Central memory CD8-positive, alpha-beta T cell (primary cell): ENCODE measurements around the gene IQGAP3.
"Not testable (repeated sequence)": the region's sequence is repeated elsewhere in the genome, so short reads cannot be mapped to it uniquely, and the experiment has no call there.

ENCODE experiments used
- ATAC-seq: fragments of 150-1000 bp; cut with Tn5 transposase; replicated peaks from 2 replicates; pipeline ENCODE4 v1.10.0; 2022; ENCODE audit warnings: mild to moderate bottlenecking, moderate FRiP score, moderate number of reproducible peaks; ENCODE audit not compliant: poor library complexity, severe bottlenecking; ENCODE audit errors: extremely low read depth
- DNase-seq, 2 donors: peaks; one replicate each; pipeline ENCODE4 v3.0.0; 2021; ENCODE audit warnings: low spot score in 2 of 2
- H3K27ac Mint-ChIP-seq: one replicate; pipeline ENCODE4 v1.8.0; 2022; ENCODE audit warnings: low read depth, mild to moderate bottlenecking, moderate library complexity, mixed read lengths
- H3K27me3 Mint-ChIP-seq: one replicate; pipeline ENCODE4 v1.8.0; 2022; ENCODE audit warnings: mixed read lengths
- H3K36me3 Mint-ChIP-seq: one replicate; pipeline ENCODE4 v1.8.0; 2022; ENCODE audit warnings: mild to moderate bottlenecking, moderate library complexity, mixed read lengths; ENCODE audit not compliant: insufficient read depth
- H3K4me1 Mint-ChIP-seq: one replicate; pipeline ENCODE4 v1.8.0; 2022; ENCODE audit warnings: mixed read lengths
- H3K4me3 Mint-ChIP-seq: one replicate; pipeline ENCODE4 v1.8.0; 2022; ENCODE audit warnings: mild to moderate bottlenecking, moderate library complexity, mixed read lengths
- H3K9me3 Mint-ChIP-seq: one replicate; pipeline ENCODE4 v1.8.0; 2022; ENCODE audit warnings: mixed read lengths

The IQGAP3 gene

GRCh38 chr1:156591181-156591431 is 18.7 kb upstream of the IQGAP3 start:
- H3K27me3 Mint-ChIP-seq, result no peaks in the 10 kb centered on the region
- H3K4me3 Mint-ChIP-seq, result peak overlapping the region; percentile 76
- H3K4me1 Mint-ChIP-seq, result peaks cover 23% of the 10 kb centered on the region
- ATAC-seq (peak; percentile 35), DNase-seq (no peak)
- H3K36me3 Mint-ChIP-seq, result peaks cover 14% of the 10 kb centered on the region
- H3K9me3 Mint-ChIP-seq, result no peaks in the 10 kb centered on the region
- peak overlapping the region; percentile 67 for H3K27ac Mint-ChIP-seq

DNA sequence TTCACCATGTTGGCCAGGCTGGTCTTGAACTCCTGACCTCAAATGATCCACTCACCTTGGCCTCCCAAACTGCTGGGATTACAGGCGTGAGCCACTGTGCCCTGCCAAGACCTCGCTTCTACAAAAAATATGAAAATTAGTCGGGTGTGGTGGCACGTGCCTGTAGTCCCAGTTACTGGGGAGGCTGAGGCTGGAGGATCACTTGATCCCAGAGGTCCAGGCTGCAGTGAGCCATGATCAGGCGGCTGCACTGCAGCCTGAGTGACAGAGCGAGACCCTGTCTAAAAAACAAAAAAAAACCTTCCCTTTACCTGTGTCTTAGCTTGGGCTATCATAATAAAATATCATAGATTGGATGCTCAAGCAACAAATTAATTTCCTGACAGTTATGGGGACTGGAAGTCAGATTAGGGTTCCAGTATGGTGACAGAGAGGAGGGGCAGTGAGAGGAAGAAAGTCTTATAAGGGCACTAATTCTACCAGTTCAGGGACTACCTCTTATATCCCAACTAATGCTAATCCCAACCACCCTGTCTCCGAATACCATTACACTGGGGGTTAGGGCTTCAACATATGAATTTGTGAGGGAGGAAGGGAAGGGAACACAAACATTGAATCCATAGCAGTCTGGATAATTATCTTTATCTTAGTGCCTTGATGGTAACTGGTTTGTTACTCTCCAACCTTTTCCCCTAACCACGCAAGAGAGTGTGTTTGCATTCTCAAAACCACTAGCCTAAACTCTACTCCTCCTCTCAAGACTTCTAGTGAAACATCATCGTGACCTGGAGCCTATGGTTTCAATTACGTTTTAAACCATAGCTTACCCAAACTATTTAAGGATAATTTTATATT is 18.2 kb upstream of the IQGAP3 start:
- Mint-ChIP-seq H3K4me1 (peaks cover 25% of the 10 kb centered on the region), H3K9me3 (no peaks in the 10 kb centered on the region), H3K4me3 (peak overlapping the region; percentile 76), H3K36me3 (peaks cover 12% of the 10 kb centered on the region), H3K27ac (peak overlapping the region; percentile 67), H3K27me3 (no peaks in the 10 kb centered on the region)
- no peak for DNase-seq
- ATAC-seq, result no peak

DNA sequence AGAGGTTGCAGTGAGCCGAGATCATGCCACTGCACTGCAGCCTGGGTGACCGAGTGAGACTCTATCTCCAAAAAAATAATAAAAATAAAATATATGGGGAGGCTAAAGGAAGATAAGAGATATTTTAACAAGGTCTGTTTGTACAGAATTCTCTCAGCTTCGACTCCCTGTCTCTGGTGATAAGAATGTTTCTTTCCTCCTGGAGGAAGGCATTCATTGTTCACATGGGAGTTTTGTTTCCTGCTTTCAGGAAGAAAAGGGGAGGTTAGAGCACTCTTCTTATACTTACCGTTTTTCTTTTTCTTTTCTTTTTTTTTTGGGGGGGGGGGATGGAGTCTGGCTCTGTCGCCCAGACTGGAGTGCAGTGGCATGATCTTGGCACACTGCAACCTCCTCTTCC is 17.2 kb upstream of the IQGAP3 start:
- Mint-ChIP-seq H3K36me3 (peaks cover 8% of the 10 kb centered on the region), H3K9me3 (no peaks in the 10 kb centered on the region), H3K4me1 (peaks cover 22% of the 10 kb centered on the region), H3K27ac (no peak overlapping the region), H3K4me3 (no peak overlapping the region), H3K27me3 (no peaks in the 10 kb centered on the region)
- DNase-seq, result no peak
- ATAC-seq, result no peak

GRCh38 chr1:156587927-156588326 is 15.6 kb upstream of the IQGAP3 start:
- H3K27me3 Mint-ChIP-seq, H3K4me3 Mint-ChIP-seq, H3K9me3 Mint-ChIP-seq, DNase-seq, ATAC-seq, H3K36me3 Mint-ChIP-seq, H3K27ac Mint-ChIP-seq: not testable (repeated sequence)
- H3K4me1 Mint-ChIP-seq, result peaks cover 30% of the 10 kb centered on the region

- no peaks in the 10 kb centered on the region for H3K27me3 Mint-ChIP-seq
- H3K27ac Mint-ChIP-seq, result no peak overlapping the region
- DNase-seq, result no peak
- H3K4me3 Mint-ChIP-seq, result no peak overlapping the region
- H3K4me1 Mint-ChIP-seq, result peaks cover 34% of the 10 kb centered on the region
- no peak for ATAC-seq
- H3K36me3 Mint-ChIP-seq, result peaks cover 4% of the 10 kb centered on the region
- H3K9me3 Mint-ChIP-seq, result no peaks in the 10 kb centered on the region
Observed at GRCh38 chr1:156586892-156587477, 14.6 kb upstream of the IQGAP3 start.

DNA sequence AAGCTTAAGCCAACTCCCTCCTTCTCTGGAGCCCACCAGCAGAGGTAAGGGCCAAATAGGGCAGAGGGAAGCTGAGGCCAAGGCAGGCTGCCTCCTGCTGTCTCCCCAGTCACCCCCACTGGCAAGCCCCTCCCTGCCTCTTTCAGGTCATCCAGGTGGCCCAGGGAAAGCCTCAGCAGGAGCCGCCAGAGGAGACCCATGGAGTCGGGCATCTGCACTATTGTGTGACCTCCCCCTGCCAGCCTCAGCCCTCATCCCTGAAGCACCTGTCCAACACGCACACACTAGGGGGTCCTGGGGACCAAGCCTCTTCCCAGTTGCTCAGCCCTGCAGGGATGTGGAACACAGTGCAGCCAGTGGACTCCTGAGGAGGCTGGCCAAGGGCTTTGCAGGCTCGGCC is 14.0 kb upstream of the IQGAP3 start:
- Mint-ChIP-seq H3K4me1 (peaks cover 37% of the 10 kb centered on the region), H3K27ac (no peak overlapping the region), H3K36me3 (peaks cover 6% of the 10 kb centered on the region), H3K27me3 (no peaks in the 10 kb centered on the region), H3K9me3 (no peaks in the 10 kb centered on the region), H3K4me3 (no peak overlapping the region)
- ATAC-seq (no peak), DNase-seq (no peak)

- Mint-ChIP-seq H3K27me3 (no peaks in the 10 kb centered on the region), H3K9me3 (no peaks in the 10 kb centered on the region), H3K27ac (no peak overlapping the region), H3K4me3 (no peak overlapping the region), H3K36me3 (peaks cover 6% of the 10 kb centered on the region), H3K4me1 (peaks cover 35% of the 10 kb centered on the region)
- DNase-seq, result no peak
- no peak for ATAC-seq
Observed at GRCh38 chr1:156584813-156585212, 12.4 kb upstream of the IQGAP3 start.

DNA sequence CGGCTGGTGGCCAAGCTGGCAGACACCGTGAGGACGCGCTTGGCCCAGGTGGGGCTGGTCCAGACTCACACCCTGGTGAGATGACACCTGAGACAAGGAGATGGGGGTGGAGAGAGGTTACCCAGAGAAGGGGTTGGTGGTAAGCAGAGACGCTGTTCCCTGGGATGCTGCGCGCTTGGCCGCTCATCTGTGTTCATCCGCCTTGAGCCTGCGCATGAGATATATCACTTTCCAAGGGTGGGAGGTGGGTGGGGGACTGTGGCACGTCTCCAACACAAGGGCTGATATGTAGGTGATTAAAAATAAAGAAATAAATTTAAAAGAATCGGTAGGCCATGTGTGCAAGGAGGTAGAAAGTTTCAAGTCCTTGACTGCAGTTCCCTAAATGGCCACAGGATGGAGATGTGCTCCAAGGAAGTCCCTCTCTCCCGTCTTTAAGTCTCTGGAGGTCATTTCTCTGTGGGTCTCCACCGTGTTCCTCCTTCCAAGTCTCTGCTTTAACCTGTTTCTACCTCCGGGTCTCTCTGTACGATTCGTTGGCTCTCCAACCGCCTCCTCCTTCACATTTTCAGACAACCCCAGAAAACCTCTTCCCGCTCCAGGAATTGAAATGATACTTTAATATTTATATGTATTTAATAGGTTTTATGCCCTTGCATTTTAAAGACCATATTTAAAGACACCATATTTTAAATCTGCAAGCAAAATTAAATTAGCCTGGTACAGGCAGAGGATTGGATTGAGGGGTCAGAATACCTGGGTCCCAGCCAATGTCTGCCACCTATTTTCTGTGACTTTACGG is 11.7 kb upstream of the IQGAP3 start:
- H3K4me3 Mint-ChIP-seq, result peak overlapping the region; percentile 4

DNA sequence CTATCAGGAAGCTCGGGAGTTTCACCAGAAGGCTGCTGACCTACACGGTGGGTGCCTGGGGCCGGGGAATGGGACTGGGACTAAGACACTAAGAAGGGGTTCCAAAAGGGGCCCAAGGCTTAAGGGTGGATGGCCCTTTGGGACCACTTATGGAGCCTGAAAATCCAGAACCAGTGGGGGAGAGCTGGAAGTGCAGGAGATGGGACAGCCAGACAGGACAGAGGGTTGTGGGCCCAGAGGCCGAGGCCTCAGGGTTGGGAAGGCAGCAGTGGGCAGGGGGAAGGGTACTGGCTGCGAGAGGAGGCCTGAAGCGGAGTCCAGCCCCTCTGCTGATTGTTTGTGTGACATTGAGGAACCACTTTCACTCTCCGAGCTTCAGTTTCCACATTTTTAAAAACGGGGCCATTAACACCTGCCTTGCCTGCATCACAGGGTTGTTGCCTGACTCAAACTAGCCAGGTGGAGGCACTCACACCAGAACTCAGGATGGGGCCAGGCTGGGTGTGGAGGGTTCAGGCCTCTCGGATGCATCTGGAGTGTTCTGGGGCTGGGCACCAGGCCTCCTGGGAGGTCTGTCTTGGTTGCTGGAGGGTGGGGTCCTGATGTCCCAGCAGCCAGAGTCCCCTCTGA is 10.1 kb upstream of the IQGAP3 start:
- no peaks in the 10 kb centered on the region for H3K9me3 Mint-ChIP-seq
- peak overlapping the region; percentile 81 for H3K4me3 Mint-ChIP-seq
- H3K27me3 Mint-ChIP-seq, result no peaks in the 10 kb centered on the region
- ATAC-seq (peak; percentile 30), DNase-seq (no peak)
- H3K4me1 Mint-ChIP-seq, result peaks cover 35% of the 10 kb centered on the region
- peak overlapping the region; percentile 89 for H3K27ac Mint-ChIP-seq
- peaks cover 6% of the 10 kb centered on the region for H3K36me3 Mint-ChIP-seq

More for the DNA sequence above, 11.7 kb upstream of the IQGAP3 start:
- Mint-ChIP-seq H3K27ac (no peak overlapping the region), H3K27me3 (no peaks in the 10 kb centered on the region), H3K4me1 (peaks cover 35% of the 10 kb centered on the region), H3K9me3 (no peaks in the 10 kb centered on the region), H3K36me3 (peaks cover 6% of the 10 kb centered on the region)
- DNase-seq, result peak; percentile 59 to 69
- ATAC-seq, result no peak

- Mint-ChIP-seq H3K27me3 (no peaks in the 10 kb centered on the region), H3K27ac (peak overlapping the region; percentile 89), H3K4me3 (peak overlapping the region; percentile 81), H3K9me3 (no peaks in the 10 kb centered on the region), H3K36me3 (peaks cover 6% of the 10 kb centered on the region), H3K4me1 (peaks cover 35% of the 10 kb centered on the region)
- DNase-seq, result no peak
- peak; percentile 84 for ATAC-seq
Observed at GRCh38 chr1:156581661-156582387, 9.5 kb upstream of the IQGAP3 start.

- no peak within 1 kb of the TSS for H3K4me3 Mint-ChIP-seq
- H3K27me3 Mint-ChIP-seq, result peaks cover 11% of the 10 kb centered on the region
- no peaks in the 10 kb centered on the region for H3K9me3 Mint-ChIP-seq
- H3K27ac Mint-ChIP-seq, result no peak within 1 kb of the TSS
- no peak for ATAC-seq
- DNase-seq, result no peak
- peaks cover 5% of the 10 kb centered on the region for H3K36me3 Mint-ChIP-seq
- peaks cover 29% of the 10 kb centered on the region for H3K4me1 Mint-ChIP-seq
Observed at GRCh38 chr1:156579472-156579871, 7.1 kb upstream of the IQGAP3 start, which contains the start of gene TTC24. Gene TTC24 (plus strand): TSS chr1:156579723. CDS start chr1:156581365, 1,642 bp downstream.

DNA sequence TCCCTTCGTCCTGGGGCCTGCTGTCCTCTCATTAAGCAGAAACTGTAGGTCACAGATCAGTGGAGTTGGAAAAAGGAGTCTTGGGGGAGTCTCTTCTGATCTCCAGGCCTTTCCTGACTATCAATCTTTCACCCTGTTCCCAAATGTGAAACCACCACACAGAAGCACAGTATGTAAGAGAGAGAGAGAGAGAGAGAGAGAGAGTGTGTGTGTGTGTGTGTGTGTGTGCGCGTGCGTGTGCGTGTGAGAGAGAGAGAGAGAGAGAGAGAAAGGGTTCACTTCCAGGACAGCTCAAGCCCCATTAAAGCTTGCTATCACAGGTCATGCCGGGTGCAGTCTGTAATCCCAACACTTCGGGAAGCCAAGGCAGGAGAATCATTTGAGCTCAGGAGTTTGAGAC is 5.7 kb upstream of the IQGAP3 start:
- H3K4me3 Mint-ChIP-seq, result no peak overlapping the region
- peaks cover 21% of the 10 kb centered on the region for H3K4me1 Mint-ChIP-seq
- DNase-seq (no peak), ATAC-seq (no peak)
- H3K36me3 Mint-ChIP-seq, result peaks cover 2% of the 10 kb centered on the region
- H3K27me3 Mint-ChIP-seq, result peaks cover 23% of the 10 kb centered on the region
- no peaks in the 10 kb centered on the region for H3K9me3 Mint-ChIP-seq
- H3K27ac Mint-ChIP-seq, result no peak overlapping the region
